ENCODE measurements around the gene PREB.

- TF ChIP-seq CTCF (IDR thresholded peaks at IDR 0.05; ENCODE audit: insufficient read depth, low read length, poor library complexity, severe bottlenecking) = peak; percentile 18
- no peak for TF ChIP-seq EZH2phosphoT487 (conservative IDR thresholded peaks at IDR 0.05; ENCODE audit: low read length)
These were observed at the start of gene PREB for GRCh38 chr2:27133905-27134780.
